Measurements from ENCODE around the gene C18orf63.

DNA sequence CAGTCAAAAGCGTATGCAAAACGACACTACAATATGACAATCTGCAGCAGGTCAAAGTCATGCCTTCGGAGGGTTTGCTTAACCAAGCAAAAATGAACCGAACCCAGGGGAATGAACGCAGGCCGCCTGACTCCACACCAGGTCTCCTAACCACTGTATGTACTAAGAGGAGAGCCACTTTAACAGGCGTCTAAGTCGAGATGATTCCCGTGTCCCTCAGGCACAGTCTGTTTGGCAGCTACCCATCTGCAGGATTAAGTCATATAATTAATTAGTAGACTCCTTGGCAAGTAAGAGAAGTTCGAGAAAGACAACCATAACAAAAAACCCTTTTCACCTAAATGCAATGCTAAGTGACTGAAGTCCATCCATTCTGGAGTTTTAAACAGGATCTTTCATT is 39.0 kb upstream of the C18orf63 start:
- TF ChIP-seq POLR2A (IDR thresholded peaks at IDR 0.05; ENCODE audit: low read depth), result no peak
- TF ChIP-seq, protein P1, sequence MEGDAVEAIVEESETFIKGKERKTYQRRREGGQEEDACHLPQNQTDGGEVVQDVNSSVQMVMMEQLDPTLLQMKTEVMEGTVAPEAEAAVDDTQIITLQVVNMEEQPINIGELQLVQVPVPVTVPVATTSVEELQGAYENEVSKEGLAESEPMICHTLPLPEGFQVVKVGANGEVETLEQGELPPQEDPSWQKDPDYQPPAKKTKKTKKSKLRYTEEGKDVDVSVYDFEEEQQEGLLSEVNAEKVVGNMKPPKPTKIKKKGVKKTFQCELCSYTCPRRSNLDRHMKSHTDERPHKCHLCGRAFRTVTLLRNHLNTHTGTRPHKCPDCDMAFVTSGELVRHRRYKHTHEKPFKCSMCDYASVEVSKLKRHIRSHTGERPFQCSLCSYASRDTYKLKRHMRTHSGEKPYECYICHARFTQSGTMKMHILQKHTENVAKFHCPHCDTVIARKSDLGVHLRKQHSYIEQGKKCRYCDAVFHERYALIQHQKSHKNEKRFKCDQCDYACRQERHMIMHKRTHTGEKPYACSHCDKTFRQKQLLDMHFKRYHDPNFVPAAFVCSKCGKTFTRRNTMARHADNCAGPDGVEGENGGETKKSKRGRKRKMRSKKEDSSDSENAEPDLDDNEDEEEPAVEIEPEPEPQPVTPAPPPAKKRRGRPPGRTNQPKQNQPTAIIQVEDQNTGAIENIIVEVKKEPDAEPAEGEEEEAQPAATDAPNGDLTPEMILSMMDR (IDR thresholded peaks at IDR 0.05), result no peak
- TF ChIP-seq POLR2AphosphoS5 (IDR thresholded peaks at IDR 0.05), result no peak
